HG03442 (cell line): ENCODE data around the gene WWOX.

ENCODE experiments used
- ATAC-seq: cut with Tn5 transposase; IDR thresholded peaks from one replicate; pipeline ENCODE4 v1.9.1; 2021; ENCODE audit warnings: mild to moderate bottlenecking, moderate library complexity; ENCODE audit not compliant: unreplicated experiment

The WWOX gene

DNA sequence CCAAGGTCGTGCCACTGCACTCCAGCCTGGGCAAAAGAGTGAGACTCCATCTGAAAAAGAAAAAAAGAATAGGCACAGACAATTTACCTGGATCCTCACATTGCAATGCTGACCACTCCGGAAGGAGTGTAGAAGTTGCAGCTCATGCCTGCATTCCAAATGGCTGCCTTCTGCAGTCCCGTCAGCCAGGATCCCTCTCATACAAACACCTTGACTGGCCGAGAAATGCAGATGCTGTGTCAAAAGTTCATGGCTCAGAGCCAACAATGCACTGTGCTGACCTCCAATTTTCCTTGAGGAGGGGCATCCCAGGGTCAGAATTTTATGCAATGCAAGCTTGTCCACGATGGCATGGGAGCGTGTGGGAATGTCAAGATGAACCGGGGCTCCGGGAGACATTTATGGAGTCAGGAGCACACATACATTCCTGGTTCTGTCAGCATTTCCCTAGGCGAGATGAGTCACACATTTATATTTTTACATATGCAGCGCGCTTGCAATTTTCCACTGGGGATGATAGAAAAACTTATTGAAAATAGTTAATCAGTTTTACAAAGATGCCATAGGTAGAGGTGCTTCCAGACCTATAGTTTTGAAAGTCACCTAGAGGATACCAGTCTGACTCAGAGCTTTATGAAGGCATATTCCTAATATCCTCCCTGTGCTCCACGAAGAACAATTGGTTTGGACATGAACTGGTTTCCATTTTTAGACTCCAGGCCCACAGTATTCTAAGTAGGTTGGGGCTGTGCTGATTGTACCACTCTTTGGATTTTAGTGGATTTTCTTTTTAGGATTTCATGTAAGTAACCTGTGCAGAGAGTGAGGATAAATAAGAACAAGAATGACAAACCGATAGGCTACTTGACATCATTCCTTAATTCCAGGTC is 886.5 kb downstream of the WWOX start:
- no peak for ATAC-seq

DNA sequence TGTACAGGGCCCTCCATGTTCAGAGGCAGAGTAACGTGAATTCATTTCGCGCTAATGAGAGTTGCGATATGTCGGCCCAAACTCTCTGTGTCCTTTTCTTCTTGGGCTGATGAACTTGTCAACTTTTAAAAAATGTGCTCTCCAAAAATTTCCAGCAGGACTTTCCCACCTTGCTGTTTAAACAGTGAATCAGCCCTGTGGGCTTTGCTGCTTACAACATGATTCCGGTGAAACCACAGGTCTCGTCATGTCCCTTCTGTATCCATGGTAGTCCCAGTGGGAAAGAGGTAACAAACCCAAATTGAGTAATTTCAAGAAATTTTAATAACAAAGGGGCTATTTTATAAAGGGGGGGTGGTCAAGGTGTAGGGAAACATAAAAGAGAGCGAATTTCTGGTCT is 888.2 kb downstream of the WWOX start:
- no peak for ATAC-seq

DNA sequence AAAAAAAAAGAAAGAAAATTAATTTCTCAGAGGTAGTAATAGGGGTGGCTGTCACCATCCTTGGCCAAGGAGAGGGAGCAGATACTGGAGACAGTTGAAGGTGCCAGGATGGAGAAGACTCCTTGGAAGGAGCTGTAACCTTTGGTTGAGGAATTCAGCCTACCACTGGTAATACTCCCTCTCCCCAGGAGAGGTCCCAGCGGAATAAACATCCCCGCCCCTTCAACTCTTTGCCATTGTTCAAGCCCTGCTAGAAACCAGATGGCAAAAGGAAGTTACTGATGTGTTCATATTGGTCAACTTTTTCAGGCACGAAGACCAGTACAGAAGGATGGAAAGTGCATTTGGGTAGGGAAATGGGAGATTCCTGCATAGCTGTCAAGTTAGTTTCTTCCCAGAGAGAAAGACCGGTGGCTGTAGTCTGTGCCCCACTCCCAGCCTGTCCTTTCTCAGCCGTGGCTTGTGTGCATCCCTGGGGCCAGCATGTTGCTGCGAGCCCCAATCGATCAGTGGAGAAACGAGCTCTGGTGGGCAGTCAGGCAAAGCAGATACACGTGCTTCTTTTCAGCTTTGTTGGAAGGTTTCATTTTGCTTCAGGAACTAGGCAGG is 889.0 kb downstream of the WWOX start:
- ATAC-seq: no peak

DNA sequence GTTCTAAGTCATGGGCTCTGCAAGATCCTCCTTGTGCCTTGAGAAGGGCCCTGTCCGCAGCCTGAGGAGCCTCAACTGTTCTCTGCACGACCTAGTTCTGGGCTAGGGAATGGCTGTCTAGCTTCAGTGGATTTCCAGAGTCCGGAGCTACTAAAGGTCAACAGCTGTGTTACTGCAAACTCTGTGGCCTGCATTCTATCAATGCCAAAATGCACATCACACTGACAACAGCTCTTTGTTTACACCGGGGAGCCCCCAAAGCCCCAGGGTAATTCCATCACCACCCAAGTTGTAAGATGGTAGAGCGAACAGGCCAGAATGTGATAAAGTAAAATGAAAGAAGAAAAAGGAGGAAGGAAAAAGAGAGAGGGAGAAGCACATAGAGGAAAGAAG is 890.9 kb downstream of the WWOX start:
- peak; percentile 25 for ATAC-seq

DNA sequence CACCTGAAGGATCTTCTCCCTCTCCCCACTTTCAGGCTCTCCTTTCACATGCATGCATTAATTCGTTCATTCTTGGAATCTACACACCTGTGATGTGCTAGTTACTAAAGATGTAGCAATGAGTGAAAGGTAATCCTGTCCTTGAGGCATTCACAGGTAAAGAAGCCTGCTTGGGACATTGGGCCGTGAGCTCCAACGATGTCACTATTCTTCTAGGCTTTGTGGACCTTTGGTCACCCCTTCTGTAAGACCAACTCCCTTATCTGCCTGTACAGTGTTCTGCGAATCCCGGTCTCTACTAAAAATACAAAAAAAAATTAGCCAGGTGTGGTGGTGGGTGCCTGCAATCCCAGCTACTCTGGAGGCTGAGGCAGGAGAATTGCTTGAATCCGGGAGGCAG is 892.5 kb downstream of the WWOX start:
- ATAC-seq: no peak

DNA sequence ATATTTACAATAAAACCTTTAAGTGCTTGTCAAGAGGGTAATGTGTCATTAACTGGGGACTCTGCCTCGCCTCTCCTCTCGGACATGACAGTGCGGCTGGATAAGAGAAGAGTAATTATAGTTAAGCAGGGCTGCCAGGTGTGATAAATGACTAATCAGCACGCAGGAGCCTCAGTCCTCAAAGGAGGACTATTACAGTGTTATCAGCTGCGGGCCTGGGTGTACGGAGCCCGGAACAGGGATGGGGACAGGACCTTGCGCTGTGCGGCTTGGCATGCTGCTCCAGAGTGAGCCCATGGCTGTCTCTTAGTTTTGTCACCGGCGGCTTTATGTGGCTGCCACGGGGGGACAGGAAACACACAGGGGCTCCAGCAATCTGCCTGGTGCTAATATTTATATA is 893.9 kb downstream of the WWOX start:
- ATAC-seq: no peak

DNA sequence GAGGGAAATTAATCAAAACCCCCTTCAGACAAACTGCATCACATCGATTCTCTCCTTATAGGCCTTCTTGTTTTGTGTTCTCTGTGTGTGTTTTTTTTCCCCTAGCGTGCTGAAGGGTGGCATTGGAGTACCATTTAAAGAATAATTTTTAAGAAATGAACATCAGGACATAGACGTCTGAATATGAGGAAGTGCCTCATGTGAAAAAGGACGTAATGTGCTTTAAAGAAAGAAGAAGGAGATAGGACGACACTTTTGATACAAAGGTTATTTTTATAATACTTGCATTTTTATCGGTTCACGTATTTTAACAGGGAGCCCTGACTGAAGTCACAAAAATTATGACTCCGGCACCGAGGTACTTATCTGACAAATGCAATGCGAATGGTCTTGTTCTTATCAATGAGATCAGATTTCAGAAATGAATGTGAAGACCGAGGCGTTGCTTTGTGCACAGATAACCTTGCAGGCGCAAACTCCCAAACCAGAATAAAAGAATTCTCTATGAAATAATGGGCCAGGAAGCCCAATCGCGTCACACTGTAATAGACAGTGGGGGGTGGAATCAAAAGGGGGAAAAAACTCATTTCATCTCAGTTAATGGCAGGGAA is 894.8 kb downstream of the WWOX start:
- no peak for ATAC-seq

DNA sequence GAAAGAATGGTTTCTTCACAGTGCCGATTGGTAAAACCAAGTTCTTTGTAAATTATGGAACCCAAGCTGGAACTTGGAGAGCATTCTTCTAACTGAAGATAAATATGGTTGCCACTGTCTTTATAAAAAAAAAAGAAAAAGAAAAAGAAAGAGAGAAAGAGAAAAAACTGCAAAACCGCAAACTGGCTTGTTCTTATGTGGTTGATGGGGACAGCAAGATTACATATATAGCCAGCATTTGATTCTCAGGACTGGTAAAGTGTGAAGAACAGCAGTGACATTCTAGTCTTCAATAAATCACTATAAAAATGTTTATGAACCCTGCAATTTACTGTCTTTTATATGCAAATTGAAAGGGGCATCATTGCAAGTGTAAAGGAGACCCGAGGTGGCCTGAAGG is 896.0 kb downstream of the WWOX start:
- ATAC-seq: no peak

DNA sequence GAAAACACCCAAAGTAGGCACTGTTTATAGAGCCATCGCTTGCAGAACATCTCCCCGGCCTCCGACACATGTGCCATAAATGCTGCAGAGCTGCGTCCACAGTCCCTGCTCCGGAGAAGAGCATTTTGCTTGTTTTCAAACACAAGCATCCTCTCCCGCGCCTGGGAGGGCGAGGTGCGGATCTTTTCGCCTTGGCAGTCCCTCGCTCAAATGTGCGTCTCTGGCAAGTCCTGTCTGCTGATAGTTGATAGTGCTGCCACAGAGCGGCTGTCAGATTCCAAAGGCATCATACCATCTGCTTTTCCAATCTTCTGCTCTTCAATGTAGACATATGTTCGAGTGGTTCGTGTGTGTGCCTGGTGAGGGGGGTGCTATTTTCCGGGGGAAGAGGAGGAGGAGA is 897.3 kb downstream of the WWOX start:
- no peak for ATAC-seq

DNA sequence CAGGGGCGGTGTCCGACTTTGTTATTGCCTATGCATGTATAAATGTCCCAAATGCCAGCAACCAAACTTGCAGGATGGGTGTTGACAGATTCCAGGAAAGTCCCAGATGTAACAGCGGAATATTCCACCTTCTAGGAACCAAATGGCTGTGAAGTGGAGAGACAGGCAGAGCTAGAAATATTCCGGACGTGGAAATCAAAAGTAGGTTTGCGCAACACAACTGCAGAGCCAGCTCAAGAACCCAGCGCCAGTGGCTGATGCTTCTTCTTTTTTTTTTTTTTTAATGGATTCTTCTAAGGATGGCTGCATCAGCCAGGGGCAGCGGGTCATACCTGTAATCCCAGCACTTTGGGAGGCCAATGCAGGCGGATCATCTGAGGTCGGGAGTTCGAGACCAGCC is 899.4 kb downstream of the WWOX start:
- no peak for ATAC-seq

DNA sequence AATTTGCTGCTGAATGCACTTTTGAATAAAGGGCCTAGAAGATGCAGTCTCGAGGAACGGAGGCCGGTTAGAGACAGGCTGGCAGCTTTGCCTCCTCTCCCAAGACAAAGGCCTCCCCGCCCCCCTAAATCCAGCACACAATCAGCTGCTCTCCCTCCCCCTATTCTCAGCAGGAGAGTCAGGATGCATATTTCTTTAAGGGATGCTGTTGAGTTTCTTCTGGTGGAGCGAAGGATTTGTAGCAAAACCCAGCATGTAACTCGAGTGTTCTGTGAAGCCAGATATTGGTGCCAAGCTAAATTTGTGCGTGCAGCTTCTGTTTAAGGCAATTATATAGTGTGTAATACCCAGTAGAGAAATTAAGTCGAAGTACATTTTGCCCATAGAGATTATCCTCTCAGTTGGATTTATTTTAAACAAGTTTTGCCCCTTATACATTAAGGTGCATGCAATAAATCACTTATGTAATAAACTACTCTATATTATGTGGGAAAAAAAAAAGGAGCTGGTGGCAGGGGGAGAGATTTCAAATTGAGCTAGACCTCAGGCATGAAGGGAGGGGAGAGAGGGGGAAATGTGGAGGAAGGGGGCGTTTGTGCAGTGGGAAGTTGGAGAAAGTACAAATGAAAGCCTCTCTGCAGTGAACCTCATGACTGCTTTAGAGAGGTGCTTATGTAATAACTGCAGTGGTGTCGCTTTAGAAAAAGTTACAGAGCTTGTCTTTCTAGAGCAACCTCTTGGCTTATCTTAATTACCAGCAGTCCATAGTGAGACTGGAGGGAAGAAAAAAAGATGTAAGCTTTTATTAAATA is 901.9 kb downstream of the WWOX start:
- ATAC-seq: no peak

DNA sequence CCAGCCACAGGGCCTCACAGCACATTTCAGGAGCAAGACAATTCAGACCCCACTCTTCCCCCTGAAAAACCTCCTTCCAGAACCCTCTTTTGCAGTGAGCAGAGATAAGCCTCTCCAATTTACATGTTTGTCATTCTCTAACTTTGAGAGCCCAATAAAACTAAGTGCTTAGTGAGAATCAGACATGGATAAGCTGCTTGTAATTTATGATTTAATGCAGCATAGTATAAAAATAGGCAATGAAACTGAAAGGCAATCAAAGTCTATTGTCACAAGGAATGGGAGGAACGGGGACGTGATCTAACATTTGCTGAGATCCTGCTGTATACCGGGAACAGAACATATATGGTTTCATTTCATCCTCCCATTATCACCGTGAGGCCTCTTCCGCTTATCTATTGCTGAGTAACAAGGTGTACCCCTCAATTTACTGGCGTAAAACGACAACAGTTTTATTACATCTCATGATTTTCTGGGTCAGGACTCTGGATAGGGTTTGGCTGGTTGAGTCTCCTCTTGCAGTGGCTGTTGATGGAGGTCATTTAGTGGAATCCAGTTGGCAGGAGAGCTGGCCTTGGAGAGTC is 903.7 kb downstream of the WWOX start:
- no peak for ATAC-seq

DNA sequence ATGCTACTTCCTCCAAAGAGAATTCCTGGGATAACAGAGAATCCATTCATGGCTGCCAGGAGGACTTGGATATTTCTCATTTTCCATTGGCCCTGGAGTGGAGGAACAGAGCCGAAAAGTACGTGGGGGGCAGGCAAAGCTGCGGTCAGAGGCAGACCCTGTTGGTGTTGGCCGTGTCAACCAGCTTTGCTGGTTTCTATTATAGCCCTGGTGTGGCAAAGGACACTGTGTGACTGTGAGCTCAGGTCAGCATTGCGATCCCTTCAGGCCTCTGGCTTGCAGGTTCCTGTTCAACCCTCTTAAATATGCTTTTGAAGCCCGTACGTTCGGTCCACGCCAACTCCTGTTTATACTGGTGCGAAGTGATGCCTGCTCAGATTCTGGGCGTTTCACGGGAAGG is 904.9 kb downstream of the WWOX start:
- ATAC-seq: no peak

DNA sequence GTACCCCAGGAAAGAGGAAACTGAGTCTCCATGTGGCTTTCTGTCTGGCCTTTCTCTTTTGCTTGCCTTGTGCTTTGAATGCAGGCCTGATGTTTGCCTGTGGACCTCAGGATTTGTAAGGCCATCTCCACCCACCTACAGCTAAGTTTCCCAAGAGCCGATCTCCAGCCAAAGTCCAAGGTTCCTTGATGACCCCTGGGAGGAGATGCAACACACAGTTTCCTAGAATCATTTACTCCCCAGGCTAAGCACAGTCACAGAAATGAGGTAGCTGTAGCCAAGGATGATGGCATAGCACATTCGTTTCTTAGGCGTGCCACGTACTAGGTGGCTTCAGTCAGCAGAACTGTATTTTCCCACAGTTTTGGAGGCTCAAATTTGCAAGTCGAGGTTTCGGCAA is 905.6 kb downstream of the WWOX start:
- ATAC-seq: no peak

DNA sequence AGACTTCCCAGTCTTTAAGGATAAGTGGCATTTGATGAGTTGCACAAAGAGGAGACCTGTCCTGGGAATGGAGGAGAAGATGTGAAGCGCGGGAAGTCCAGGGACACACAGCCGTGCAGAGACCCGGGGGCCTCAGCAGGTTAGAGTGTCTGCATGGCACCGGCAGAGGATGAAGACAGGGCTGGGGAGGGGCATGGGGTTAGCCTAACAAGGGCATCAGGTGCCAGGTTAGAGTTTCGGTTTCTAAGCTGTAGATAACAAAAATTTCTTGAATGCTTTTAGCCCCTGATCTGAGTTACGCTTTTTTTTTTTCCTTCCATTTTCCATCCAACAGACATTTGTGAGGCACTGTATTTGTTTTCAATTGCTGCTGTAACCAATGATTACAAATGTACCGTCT is 906.8 kb downstream of the WWOX start:
- no peak for ATAC-seq

DNA sequence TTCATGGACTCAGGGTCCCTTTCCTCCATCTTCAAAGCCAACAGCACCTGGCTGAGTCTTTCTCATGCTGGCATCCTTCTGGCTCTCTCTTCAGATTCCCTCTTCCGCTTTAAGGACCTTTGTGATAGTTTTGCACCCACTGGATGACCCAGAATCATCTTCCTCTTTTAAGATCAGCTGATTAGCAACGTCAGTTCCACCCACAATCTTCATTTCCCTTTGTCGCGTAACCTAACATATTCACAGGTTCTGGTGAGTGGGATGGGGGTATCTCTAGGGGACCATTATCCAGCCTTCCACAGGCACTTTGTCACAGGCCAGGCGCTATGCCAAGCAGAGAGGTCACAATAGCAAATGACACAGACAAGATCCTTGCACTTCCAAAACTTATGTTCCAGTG is 907.3 kb downstream of the WWOX start:
- ATAC-seq: no peak

DNA sequence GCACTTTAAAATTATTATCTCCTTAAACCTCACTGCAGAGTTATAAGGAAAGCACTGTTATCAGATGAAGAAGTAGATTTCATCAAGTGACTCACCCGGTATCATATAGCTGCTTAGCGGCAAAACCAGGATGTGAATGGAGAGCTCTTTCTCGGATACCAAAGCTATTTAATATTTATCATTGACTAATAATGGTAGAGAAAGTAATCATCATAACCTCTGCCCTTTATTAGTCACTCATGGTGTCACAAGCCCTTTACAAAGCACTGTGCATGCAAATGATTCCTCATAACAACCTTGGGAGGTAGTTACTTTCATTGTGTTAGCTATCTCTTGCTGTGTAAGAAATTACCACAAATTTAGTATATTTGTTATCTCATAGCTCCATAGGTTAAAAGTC is 908.2 kb downstream of the WWOX start:
- peak; percentile 67 for ATAC-seq

DNA sequence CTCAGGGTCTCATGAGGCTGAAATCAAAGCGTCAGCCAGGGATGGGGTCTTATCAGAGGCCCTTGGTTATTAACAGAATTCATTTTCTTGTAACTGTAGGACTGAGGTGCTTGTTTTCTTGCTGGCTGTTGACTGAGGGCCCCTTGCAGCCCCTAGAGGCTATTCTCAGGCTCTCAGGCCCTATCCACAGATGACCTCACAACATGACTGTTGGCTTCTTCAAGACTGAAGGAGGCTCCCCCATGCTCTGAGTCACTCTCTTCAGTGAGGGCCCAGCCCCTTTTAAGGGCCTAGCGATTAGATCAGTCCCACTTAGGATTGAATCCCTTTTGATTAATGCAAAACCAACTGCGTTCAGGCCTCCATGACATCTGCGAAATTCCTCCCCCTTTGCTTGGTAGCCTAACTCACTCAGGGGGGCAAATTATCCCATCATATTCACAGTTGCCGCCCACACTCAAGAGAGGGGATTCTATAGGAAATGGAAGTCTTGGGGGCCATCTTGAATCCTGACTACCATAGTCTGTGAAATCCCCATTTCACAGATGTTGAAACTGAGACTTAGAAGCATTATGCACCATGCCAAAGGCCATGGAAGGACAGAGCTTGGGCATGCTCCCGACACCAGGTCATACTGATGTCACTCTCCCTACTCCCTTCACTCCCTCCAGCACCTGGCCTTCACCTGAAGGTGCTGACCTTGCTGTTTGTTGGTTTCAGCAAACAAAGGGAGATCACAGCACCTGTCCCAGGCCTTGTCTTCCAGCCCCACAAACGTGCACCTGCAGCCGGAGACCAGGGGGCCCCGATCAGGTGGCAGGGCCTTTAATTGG is 908.8 kb downstream of the WWOX start:
- no peak for ATAC-seq

DNA sequence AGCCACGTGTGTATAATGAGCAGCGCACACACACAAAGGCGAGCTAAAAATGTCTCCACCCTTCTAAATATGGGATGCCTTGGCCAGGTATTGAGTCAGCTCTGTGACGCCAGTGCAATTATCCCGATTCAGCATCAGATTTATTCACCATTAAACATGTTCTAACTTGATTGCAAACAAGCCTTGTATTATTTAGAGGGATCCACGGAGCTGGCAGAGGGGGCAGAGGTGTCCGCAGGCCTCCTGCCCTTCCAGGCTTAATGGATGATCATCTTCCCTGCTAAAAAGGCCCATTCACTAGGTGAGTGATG is 909.4 kb downstream of the WWOX start:
- ATAC-seq: no peak

DNA sequence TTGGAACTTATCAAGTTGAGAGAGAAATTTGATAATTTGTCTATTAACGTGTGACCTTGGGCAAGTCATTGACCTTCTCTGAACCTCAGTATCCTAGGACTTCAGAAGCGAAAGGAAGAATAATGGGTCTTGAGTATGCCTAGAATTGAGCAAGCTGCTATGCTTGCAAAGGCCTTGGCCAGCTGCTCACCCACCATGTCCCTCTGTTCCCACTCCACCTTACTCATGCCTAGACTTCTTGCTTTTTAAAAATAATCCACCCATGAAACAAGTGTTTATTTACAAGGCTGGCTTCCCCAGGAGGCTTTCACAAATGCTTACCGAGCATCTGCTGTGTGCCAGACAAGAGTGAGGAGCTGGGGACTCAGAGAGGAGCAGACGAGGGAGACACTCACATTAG is 910.4 kb downstream of the WWOX start:
- ATAC-seq: no peak
